ENCODE measurements around the gene ZNF664.

Gene ZNF664

DNA sequence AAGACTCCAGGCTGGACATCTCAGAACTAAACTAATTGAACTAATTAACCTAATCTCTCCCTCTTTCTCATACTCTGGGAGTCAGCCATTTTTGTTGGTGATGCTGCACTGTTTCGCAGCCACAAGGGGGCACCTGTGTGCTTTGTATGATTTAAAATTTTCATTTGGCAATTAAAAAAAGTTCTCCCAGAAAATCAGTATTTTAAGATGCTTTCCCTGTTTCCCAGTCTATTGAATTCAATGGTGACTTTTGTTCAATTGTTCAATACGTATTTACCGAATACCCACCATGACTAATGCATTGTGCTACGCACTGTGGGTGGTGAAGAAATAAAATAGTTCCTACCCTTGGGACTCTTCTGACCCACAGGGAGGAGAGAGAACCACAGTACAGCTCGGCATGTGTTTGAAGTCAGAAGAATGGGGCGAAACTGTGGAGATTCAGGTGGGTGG is 63.7 kb downstream of the ZNF664 start:
- POLR2A ChIA-PET, result no interaction called here
- TF ChIP-seq ZNF384 (IDR thresholded peaks at IDR 0.05) (peak; percentile 41; the same call in 1 of the 2 replicates), LEF1 (IDR thresholded peaks at IDR 0.05; ENCODE audit: borderline replicate concordance) (no peak)
- CTCF ChIA-PET, result interaction anchor here (0.7 to 1.7 kb wide), 5 partner anchors 17 to 315 kb away, joined by 3 to 6 read pairs (median 3); no protein-coding TSS in a partner anchor
- DNase-seq (ENCODE audit: extremely low spot score), result peak; percentile 57

DNA sequence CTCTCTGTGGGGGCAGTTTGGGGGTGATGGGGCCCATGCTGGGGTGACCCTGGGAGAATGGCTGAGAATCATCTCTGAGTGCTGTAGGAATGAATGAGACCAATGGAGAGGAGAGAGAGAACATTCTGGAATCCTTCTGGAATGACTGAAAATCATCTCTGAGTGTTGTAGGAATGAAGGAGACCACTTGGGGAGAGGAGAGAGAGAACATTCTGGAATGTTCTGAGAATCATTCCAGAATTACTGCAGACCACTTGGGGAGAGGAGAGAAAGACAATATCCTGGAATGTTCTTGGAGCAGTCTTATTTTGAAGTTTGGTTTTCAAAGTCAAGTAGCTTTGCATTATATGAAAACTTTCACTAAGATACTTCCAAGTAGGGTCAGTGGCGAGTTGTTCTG is 64.3 kb downstream of the ZNF664 start:
- TF ChIP-seq LEF1 (IDR thresholded peaks at IDR 0.05; ENCODE audit: borderline replicate concordance), result no peak
- no peak for TF ChIP-seq FOXA1 (IDR thresholded peaks at IDR 0.05)
- no peak for TF ChIP-seq FOXK2 (IDR thresholded peaks at IDR 0.05)
- TF ChIP-seq TARDBP (IDR thresholded peaks at IDR 0.05), result no peak
- TF ChIP-seq FOXM1 (IDR thresholded peaks at IDR 0.05; ENCODE audit: borderline replicate concordance), result no peak
- no peak for TF ChIP-seq SP1 (IDR thresholded peaks at IDR 0.05)
- TF ChIP-seq ZNF384 (IDR thresholded peaks at IDR 0.05), result no peak
- no peak for TF ChIP-seq ELF4 (IDR thresholded peaks at IDR 0.05)
- no peak for TF ChIP-seq BHLHE40 (IDR thresholded peaks at IDR 0.05; ENCODE audit: borderline replicate concordance)
- TF ChIP-seq, protein P1, sequence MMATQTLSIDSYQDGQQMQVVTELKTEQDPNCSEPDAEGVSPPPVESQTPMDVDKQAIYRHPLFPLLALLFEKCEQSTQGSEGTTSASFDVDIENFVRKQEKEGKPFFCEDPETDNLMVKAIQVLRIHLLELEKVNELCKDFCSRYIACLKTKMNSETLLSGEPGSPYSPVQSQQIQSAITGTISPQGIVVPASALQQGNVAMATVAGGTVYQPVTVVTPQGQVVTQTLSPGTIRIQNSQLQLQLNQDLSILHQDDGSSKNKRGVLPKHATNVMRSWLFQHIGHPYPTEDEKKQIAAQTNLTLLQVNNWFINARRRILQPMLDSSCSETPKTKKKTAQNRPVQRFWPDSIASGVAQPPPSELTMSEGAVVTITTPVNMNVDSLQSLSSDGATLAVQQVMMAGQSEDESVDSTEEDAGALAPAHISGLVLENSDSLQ (IDR thresholded peaks at IDR 0.05), result no peak
- no peak for TF ChIP-seq CTBP1 (IDR thresholded peaks at IDR 0.05; ENCODE audit: borderline replicate concordance)
- TF ChIP-seq SUZ12 (IDR thresholded peaks at IDR 0.05), result no peak
- TF ChIP-seq ARNT (IDR thresholded peaks at IDR 0.05), result no peak
- DNase-seq (ENCODE audit: extremely low spot score), result no peak
- ChIA-PET POLR2A (no interaction called here), CTCF (interaction anchor here (0.7 to 1.7 kb wide), 3 partner anchors 16 to 278 kb away, joined by 3 to 6 read pairs (median 3); no protein-coding TSS in a partner anchor)

DNA sequence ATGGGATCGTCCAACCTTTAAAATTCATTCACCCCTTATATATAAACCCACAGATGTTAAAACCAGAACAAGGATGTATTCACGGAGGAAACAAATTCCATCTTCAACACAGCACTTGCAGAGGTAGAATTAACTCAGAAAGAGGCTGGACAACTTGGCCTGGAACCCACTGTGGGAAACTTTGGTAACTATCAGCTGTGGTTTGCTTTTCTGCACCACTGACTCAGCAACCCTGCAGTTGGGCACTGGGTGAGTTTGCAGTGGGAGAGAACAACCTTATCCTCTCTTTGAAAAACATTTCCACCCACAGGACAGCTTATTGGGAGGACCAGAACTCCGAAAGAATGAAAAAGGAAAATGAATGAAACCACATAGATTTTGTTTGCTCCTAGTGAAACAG is 66.3 kb downstream of the ZNF664 start:
- no peak for DNase-seq (ENCODE audit: extremely low spot score)
- ChIA-PET POLR2A (no interaction called here), CTCF (no interaction called here)
- TF ChIP-seq CTBP1 (IDR thresholded peaks at IDR 0.05; ENCODE audit: borderline replicate concordance) (no peak), BHLHE40 (IDR thresholded peaks at IDR 0.05; ENCODE audit: borderline replicate concordance) (no peak), LEF1 (IDR thresholded peaks at IDR 0.05; ENCODE audit: borderline replicate concordance) (no peak), TARDBP (IDR thresholded peaks at IDR 0.05) (no peak), FOXM1 (IDR thresholded peaks at IDR 0.05; ENCODE audit: borderline replicate concordance) (no peak)

DNA sequence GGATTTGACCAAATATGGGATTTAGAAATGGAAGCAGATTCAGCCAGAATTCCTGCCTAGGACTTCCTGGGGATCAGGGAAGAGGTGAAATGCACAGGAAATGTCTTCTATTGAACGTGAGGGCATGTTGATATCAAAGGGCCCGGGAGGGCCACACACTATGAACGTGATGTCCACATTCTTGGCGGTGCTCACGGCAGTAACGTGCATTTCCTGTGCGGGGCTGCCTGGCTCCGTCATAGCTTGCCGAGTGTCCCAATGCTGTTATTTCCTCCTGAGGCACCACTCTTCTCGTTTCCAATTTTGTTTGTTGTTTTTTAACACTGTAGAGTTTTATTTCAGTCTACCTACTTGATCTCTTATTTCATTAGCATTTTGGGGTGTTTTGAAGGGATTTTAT is 67.3 kb downstream of the ZNF664 start:
- TF ChIP-seq ARNT (IDR thresholded peaks at IDR 0.05), result no peak
- no peak for TF ChIP-seq FOXK2 (IDR thresholded peaks at IDR 0.05)
- TF ChIP-seq SP1 (IDR thresholded peaks at IDR 0.05), result no peak
- TF ChIP-seq SUZ12 (IDR thresholded peaks at IDR 0.05), result no peak
- no peak for TF ChIP-seq CTBP1 (IDR thresholded peaks at IDR 0.05; ENCODE audit: borderline replicate concordance)
- no peak for TF ChIP-seq LEF1 (IDR thresholded peaks at IDR 0.05; ENCODE audit: borderline replicate concordance)
- no peak for TF ChIP-seq FOXA1 (IDR thresholded peaks at IDR 0.05)
- TF ChIP-seq ELF4 (IDR thresholded peaks at IDR 0.05), result no peak
- no peak for TF ChIP-seq L3MBTL2 (conservative IDR thresholded peaks at IDR 0.05)
- TF ChIP-seq TARDBP (IDR thresholded peaks at IDR 0.05), result no peak
- no peak for TF ChIP-seq HDGF (IDR thresholded peaks at IDR 0.05; ENCODE audit: borderline replicate concordance)
- TF ChIP-seq NFRKB (IDR thresholded peaks at IDR 0.05), result no peak
- TF ChIP-seq ZNF384 (IDR thresholded peaks at IDR 0.05), result no peak
- TF ChIP-seq BHLHE40 (IDR thresholded peaks at IDR 0.05; ENCODE audit: borderline replicate concordance), result no peak
- no peak for TF ChIP-seq FOXM1 (IDR thresholded peaks at IDR 0.05; ENCODE audit: borderline replicate concordance)
- no peak for DNase-seq (ENCODE audit: extremely low spot score)
- ChIA-PET POLR2A (no interaction called here), CTCF (no interaction called here)

DNA sequence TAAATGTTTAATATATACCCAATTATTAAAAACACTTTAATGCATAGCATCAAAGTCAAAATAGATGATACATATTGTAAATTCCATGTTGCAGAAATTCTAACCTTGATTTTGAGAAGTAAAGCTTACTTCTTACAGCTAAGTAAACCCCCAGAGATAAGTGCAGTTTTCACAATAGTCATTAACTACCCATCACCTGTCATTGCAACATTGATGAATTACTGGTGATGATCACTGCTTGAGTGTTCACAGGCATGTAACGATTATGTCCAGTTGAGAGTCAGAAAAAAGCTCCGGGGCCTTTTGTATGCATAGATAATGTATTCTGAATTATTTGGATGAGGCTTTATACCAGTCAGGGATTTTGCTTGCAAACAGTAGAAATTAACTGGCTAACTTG is 67.7 kb downstream of the ZNF664 start:
- POLR2A ChIA-PET, result no interaction called here
- TF ChIP-seq FOXM1 (IDR thresholded peaks at IDR 0.05; ENCODE audit: borderline replicate concordance), result no peak
- TF ChIP-seq, protein P1 (IDR thresholded peaks at IDR 0.05), result 0 out of 2 replicates have a peak, but pooled peaks have one; percentile 12
- CTCF ChIA-PET, result no interaction called here
- DNase-seq (ENCODE audit: extremely low spot score), result no peak

DNA sequence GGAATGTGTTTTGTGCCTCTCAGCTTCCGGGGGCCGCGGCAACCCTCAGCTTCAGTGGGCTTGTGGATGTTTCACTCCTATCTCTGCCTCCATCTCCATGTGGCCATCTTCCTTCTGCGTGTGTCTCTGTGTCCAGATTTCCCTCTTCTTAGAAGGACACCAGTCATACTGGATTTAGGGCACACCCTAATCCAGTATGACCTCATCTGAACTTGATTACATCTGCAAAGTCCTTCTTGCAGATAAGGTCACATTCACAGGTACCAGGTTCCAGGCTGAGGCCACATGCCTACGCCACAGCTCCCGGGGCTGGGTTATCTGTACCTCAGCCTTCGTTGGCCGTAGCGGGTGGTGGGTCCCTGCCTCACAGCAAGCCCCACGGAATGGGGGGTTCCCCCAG is 68.9 kb downstream of the ZNF664 start:
- POLR2A ChIA-PET, result no interaction called here
- CTCF ChIA-PET, result no interaction called here
- DNase-seq (ENCODE audit: extremely low spot score), result no peak
- TF ChIP-seq L3MBTL2 (conservative IDR thresholded peaks at IDR 0.05), result no peak
- TF ChIP-seq BHLHE40 (IDR thresholded peaks at IDR 0.05; ENCODE audit: borderline replicate concordance), result no peak
- TF ChIP-seq HDGF (IDR thresholded peaks at IDR 0.05; ENCODE audit: borderline replicate concordance), result no peak
- no peak for TF ChIP-seq ZNF384 (IDR thresholded peaks at IDR 0.05)
- no peak for TF ChIP-seq LEF1 (IDR thresholded peaks at IDR 0.05; ENCODE audit: borderline replicate concordance)
- no peak for TF ChIP-seq NFRKB (IDR thresholded peaks at IDR 0.05)
- TF ChIP-seq ELF4 (IDR thresholded peaks at IDR 0.05), result no peak
- TF ChIP-seq FOXM1 (IDR thresholded peaks at IDR 0.05; ENCODE audit: borderline replicate concordance), result no peak
- TF ChIP-seq CTBP1 (IDR thresholded peaks at IDR 0.05; ENCODE audit: borderline replicate concordance), result no peak
- no peak for TF ChIP-seq SP1 (IDR thresholded peaks at IDR 0.05)
- TF ChIP-seq, protein P1 (IDR thresholded peaks at IDR 0.05), result no peak
- TF ChIP-seq SUZ12 (IDR thresholded peaks at IDR 0.05), result no peak
- TF ChIP-seq FOXK2 (IDR thresholded peaks at IDR 0.05), result no peak
- TF ChIP-seq TARDBP (IDR thresholded peaks at IDR 0.05), result no peak
- no peak for TF ChIP-seq ARNT (IDR thresholded peaks at IDR 0.05)
- TF ChIP-seq FOXA1 (IDR thresholded peaks at IDR 0.05), result no peak

DNA sequence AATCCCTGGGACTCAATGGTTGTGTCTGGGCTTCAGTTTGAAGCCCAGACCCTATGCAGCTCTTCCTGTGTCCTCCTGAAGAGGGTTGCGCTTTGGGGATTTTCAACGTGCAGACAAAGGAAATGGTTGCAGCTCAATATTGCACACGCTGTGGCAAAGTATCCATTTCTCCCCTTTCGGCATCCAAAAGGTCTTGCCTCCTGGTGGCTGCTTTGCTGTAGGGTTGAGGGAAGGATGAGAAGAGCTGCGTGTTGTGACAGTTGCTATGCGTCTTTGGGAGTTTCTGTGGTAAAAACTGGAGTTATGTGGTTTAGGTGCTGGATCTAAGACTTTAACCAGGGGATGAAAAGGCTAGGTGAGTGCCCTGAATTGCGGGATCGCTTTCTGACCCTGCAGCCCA is 71.0 kb downstream of the ZNF664 start:
- ChIA-PET POLR2A (no interaction called here), CTCF (no interaction called here)
- no peak for DNase-seq (ENCODE audit: extremely low spot score)
- TF ChIP-seq NFRKB (IDR thresholded peaks at IDR 0.05) (no peak), ARNT (IDR thresholded peaks at IDR 0.05) (no peak)

Data from HEK293T (cell line).